Measurements from ENCODE around the gene IDI1.

GRCh38 chr10:1063232-1063865, 14.4 kb upstream of the IDI1 start:
- TF ChIP-seq EZH2 (IDR thresholded peaks at IDR 0.05; ENCODE audit: low read length, unreplicated experiment) (no peak), CTCF (conservative IDR thresholded peaks at IDR 0.05; ENCODE audit: low read depth, low read length) (no peak)

All from PC-3 (cell line).